WTC11 (cell line): Measurements from ENCODE around the gene GPX1. TPM values are rescaled to one million over a fixed set of nuclear protein-coding genes. Genes with fewer than 3 reads are reported as not detected.

ENCODE experiments used
- ATAC-seq: fragments of 200-7000 bp; cut with Tn5 transposase; 2 replicates; pipeline ENCODE4 v1.10.0; 2021; ENCODE audit warnings: mild to moderate bottlenecking, moderate library complexity
- CTCF ChIA-PET: fragments of 300-600 bp; sonication (Branson Sonifier 250); formaldehyde crosslinking; loops from one replicate; lab custom pipeline; 2021; ENCODE audit warnings: antibody characterized with exemption; lab: Charles Lee
- POLR2A ChIA-PET: fragments of 350-600 bp; sonication (Branson Sonifier 250); formaldehyde crosslinking; loops from one replicate; lab custom pipeline; 2021; ENCODE audit warnings: antibody characterized with exemption; lab: Charles Lee
- DNase-seq: peaks from one replicate; pipeline ENCODE4 v3.0.0; 2021; ENCODE audit warnings: low spot score
- H3K27ac Mint-ChIP-seq: 2 replicates; pipeline ENCODE4 v1.8.0; 2021; ENCODE audit warnings: mixed read lengths
- H3K27me3 Mint-ChIP-seq: 2 replicates; pipeline ENCODE4 v1.8.0; 2021; ENCODE audit warnings: low read depth, mild to moderate bottlenecking, moderate library complexity, mixed read lengths
- H3K36me3 Mint-ChIP-seq: 2 replicates; pipeline ENCODE4 v1.8.0; 2021; ENCODE audit warnings: mixed read lengths
- H3K4me1 Mint-ChIP-seq: 2 replicates; pipeline ENCODE4 v1.8.0; 2022; ENCODE audit warnings: mixed read lengths
- H3K4me3 Mint-ChIP-seq: 2 replicates; pipeline ENCODE4 v1.8.0; 2021; ENCODE audit warnings: mild to moderate bottlenecking, moderate library complexity, mixed read lengths
- H3K9me3 Mint-ChIP-seq: 2 replicates; pipeline ENCODE4 v1.8.0; 2021; ENCODE audit warnings: mixed read lengths
- ARID4B ChIP-seq: sonication (generic); formaldehyde crosslinking; IDR thresholded peaks from 2 replicates; pipeline ENCODE4 v1.8.0; 2023; ENCODE audit warnings: missing genetic modification reagents, mild to moderate bottlenecking, borderline replicate concordance
- ATF3 ChIP-seq: sonication (generic); formaldehyde crosslinking; conservative IDR thresholded peaks from 2 replicates; pipeline ENCODE4 v1.8.1; 2022; ENCODE audit warnings: mild to moderate bottlenecking, missing genetic modification reagents
- CBFB ChIP-seq: sonication (generic); formaldehyde crosslinking; IDR thresholded peaks from 2 replicates; pipeline ENCODE4 v1.8.1; 2022; ENCODE audit warnings: mild to moderate bottlenecking, low read depth, missing genetic modification reagents
- CREM ChIP-seq: sonication (generic); formaldehyde crosslinking; IDR thresholded peaks from 2 replicates; pipeline ENCODE4 v1.8.1; 2022; ENCODE audit warnings: mild to moderate bottlenecking, missing genetic modification reagents, moderate library complexity
- CTCF ChIP-seq: fragments of 200-600 bp; IDR thresholded peaks from 2 replicates; pipeline ENCODE4 v1.8.0; 2022; ENCODE audit warnings: antibody characterized with exemption
- EMX1 ChIP-seq: fragments of 250-450 bp; sonication (Bioruptor Pico); IDR thresholded peaks from 2 replicates; pipeline ENCODE4 v1.8.0; 2021; ENCODE audit warnings: mild to moderate bottlenecking
- ESRRA ChIP-seq: sonication (generic); formaldehyde crosslinking; IDR thresholded peaks from 2 replicates; pipeline ENCODE4 v1.8.1; 2022; ENCODE audit warnings: mild to moderate bottlenecking, missing genetic modification reagents, borderline replicate concordance
- FOXK1 ChIP-seq: sonication (generic); formaldehyde crosslinking; IDR thresholded peaks from 2 replicates; pipeline ENCODE4 v1.8.0; 2022; ENCODE audit warnings: mild to moderate bottlenecking, moderate library complexity, missing genetic modification reagents
- HMGA2 ChIP-seq: fragments of 250-450 bp; sonication (Bioruptor Pico); IDR thresholded peaks from 2 replicates; pipeline ENCODE4 v1.4.0; 2021; ENCODE audit warnings: mild to moderate bottlenecking, moderate library complexity
- HMGXB4 ChIP-seq: sonication (generic); formaldehyde crosslinking; IDR thresholded peaks from 2 replicates; pipeline ENCODE4 v1.8.1; 2023; ENCODE audit warnings: mild to moderate bottlenecking, moderate library complexity, missing genetic modification reagents
- JUN ChIP-seq: sonication (generic); formaldehyde crosslinking; IDR thresholded peaks from 2 replicates; pipeline ENCODE4 v1.8.0; 2023; ENCODE audit warnings: mild to moderate bottlenecking, missing genetic modification reagents
- MAX ChIP-seq: sonication (generic); formaldehyde crosslinking; IDR thresholded peaks from 2 replicates; pipeline ENCODE4 v1.8.0; 2022; ENCODE audit warnings: mild to moderate bottlenecking, missing genetic modification reagents
- NFATC4 ChIP-seq: fragments of 250-450 bp; sonication (Bioruptor Pico); IDR thresholded peaks from 2 replicates; pipeline ENCODE4 v1.9.0; 2021; ENCODE audit warnings: mild to moderate bottlenecking
- NFE2L1 ChIP-seq: sonication (generic); formaldehyde crosslinking; IDR thresholded peaks from 2 replicates; pipeline ENCODE4 v1.8.1; 2023; ENCODE audit warnings: missing genetic modification reagents
- OVOL2 ChIP-seq: fragments of 250-450 bp; sonication (Bioruptor Pico); IDR thresholded peaks from 2 replicates; pipeline ENCODE4 v1.9.0; 2021; ENCODE audit warnings: mild to moderate bottlenecking, borderline replicate concordance
- PREB ChIP-seq: sonication (generic); formaldehyde crosslinking; IDR thresholded peaks from 2 replicates; pipeline ENCODE4 v1.8.1; 2022; ENCODE audit warnings: mild to moderate bottlenecking, missing genetic modification reagents, moderate library complexity, borderline replicate concordance
- SMAD3 ChIP-seq: sonication (generic); formaldehyde crosslinking; IDR thresholded peaks from 2 replicates; pipeline ENCODE4 v1.8.0; 2022; ENCODE audit warnings: missing genetic modification reagents, mild to moderate bottlenecking, borderline replicate concordance
- TCF7 ChIP-seq: sonication (generic); formaldehyde crosslinking; IDR thresholded peaks from 2 replicates; pipeline ENCODE4 v1.8.0; 2022; ENCODE audit warnings: mild to moderate bottlenecking, low read depth, missing genetic modification reagents, moderate library complexity
- USF1 ChIP-seq: sonication (generic); formaldehyde crosslinking; IDR thresholded peaks from 2 replicates; pipeline ENCODE4 v1.8.0; 2022; ENCODE audit warnings: mild to moderate bottlenecking, missing genetic modification reagents
- ZBTB43 ChIP-seq: sonication (generic); formaldehyde crosslinking; IDR thresholded peaks from 2 replicates; pipeline ENCODE4 v1.8.1; 2023; ENCODE audit warnings: mild to moderate bottlenecking, missing genetic modification reagents
- ZNF263 ChIP-seq: sonication (generic); formaldehyde crosslinking; IDR thresholded peaks from 2 replicates; pipeline ENCODE4 v1.8.1; 2022; ENCODE audit warnings: low read depth, mild to moderate bottlenecking, moderate library complexity, missing genetic modification reagents
- ZNF317 ChIP-seq: sonication (generic); formaldehyde crosslinking; IDR thresholded peaks from 2 replicates; pipeline ENCODE4 v1.8.1; 2023; ENCODE audit warnings: low read depth, mild to moderate bottlenecking, moderate library complexity, missing genetic modification reagents, borderline replicate concordance
- ZNF396 ChIP-seq: fragments of 250-450 bp; sonication (Bioruptor Pico); IDR thresholded peaks from 2 replicates; pipeline ENCODE4 v1.8.0; 2021; ENCODE audit warnings: mild to moderate bottlenecking, moderate library complexity, borderline replicate concordance
- total RNA-seq: library from RNA; stranded (reverse); gene quantifications from 3 replicates; pipeline ENCODE4 v1.2.3, GENCODE V29; 2021

Gene GPX1
- total RNA-seq, 1 experiment from 2014 or later = 323 TPM

- no peak overlapping the region for H3K4me3 Mint-ChIP-seq
- ChIA-PET CTCF (no interaction called here), POLR2A (no interaction called here)
- TF ChIP-seq CBFB (CRISPR knock-in tag) (no peak), MAX (no peak), CREM (CRISPR knock-in tag) (no peak), OVOL2 (CRISPR knock-in tag) (no peak), EMX1 (CRISPR knock-in tag) (no peak), ARID4B (CRISPR knock-in tag) (no peak)
- no peak for DNase-seq
- H3K9me3 Mint-ChIP-seq = no peaks in the 10 kb centered on the region
- H3K27me3 Mint-ChIP-seq = no peaks in the 10 kb centered on the region
- no peak for ATAC-seq
- H3K36me3 Mint-ChIP-seq = 0 out of 2 replicates have a peak, but pooled peaks cover 12% of the 10 kb centered on the region
- H3K27ac Mint-ChIP-seq = peak overlapping the region; percentile 82
- peaks cover 9% of the 10 kb centered on the region; the same call in 1 of the 2 replicates for H3K4me1 Mint-ChIP-seq
Measured at GRCh38 chr3:49386056-49386756, 28.1 kb upstream of the GPX1 start.

- DNase-seq = no peak
- H3K27ac Mint-ChIP-seq = no peak overlapping the region
- H3K4me3 Mint-ChIP-seq = no peak overlapping the region
- ChIA-PET CTCF (no interaction called here), POLR2A (no interaction called here)
- ATAC-seq = no peak
- TF ChIP-seq CTCF (no peak), ZBTB43 (CRISPR knock-in tag) (no peak), ESRRA (no peak), ATF3 (CRISPR knock-in tag) (no peak), NFE2L1 (CRISPR knock-in tag) (no peak), FOXK1 (CRISPR knock-in tag) (no peak), ZNF263 (no peak), USF1 (no peak), TCF7 (CRISPR knock-in tag) (no peak), SMAD3 (CRISPR knock-in tag) (no peak), HMGXB4 (CRISPR knock-in tag) (no peak), NFATC4 (CRISPR knock-in tag) (no peak), OVOL2 (CRISPR knock-in tag) (no peak), HMGA2 (CRISPR knock-in tag) (no peak), PREB (no peak), ZNF396 (CRISPR knock-in tag) (no peak), ZNF317 (CRISPR knock-in tag) (no peak), JUN (CRISPR knock-in tag) (no peak)
- TF ChIP-seq, all 79 proteins: peak for 0
- peaks cover 9% of the 10 kb centered on the region; the same call in 1 of the 2 replicates for H3K4me1 Mint-ChIP-seq
- H3K27me3 Mint-ChIP-seq = no peaks in the 10 kb centered on the region
- no peaks in the 10 kb centered on the region for H3K9me3 Mint-ChIP-seq
- H3K36me3 Mint-ChIP-seq = 0 out of 2 replicates have a peak, but pooled peaks cover 12% of the 10 kb centered on the region
Measured at GRCh38 chr3:49385617-49386016, 27.5 kb upstream of the GPX1 start.
